K562 (cell line): ENCODE results near the gene MYOM3. TPM values are rescaled to one million over a fixed set of nuclear protein-coding genes. Genes with fewer than 3 reads are reported as not detected.

ENCODE experiments used
- ATAC-seq: fragments of 200-7000 bp; cut with Tn5 transposase; 3 replicates; pipeline ENCODE4 v1.9.1; 2020; ENCODE audit warnings: moderate library complexity
- BruUV-seq: library from RNA; stranded (reverse); fragments of 400-500 nt; replicated peaks from 2 replicates; lab custom pipeline; 2021; lab: Mats Ljungman, UMichigan
- CTCF ChIA-PET: fragments of 300-600 bp; formaldehyde crosslinking; extraction: SDS; loops from one replicate; lab custom pipeline; 2021; ENCODE audit warnings: low intra/inter-chr PET ratio; lab: Yijun Ruan, JAX
- POLR2A ChIA-PET: fragments of 300-600, 350-650 bp; sonication (Branson Sonifier 250); formaldehyde crosslinking; extraction: SDS; loops from one replicate; lab custom pipeline; 2021; ENCODE audit warnings: antibody characterized with exemption, inconsistent platforms; lab: Yijun Ruan, JAX
- DNase-seq, 4 experiments: peaks; one replicate each; pipeline versions ENCODE4 v3.0.0 to v3.0.0-alpha.2; 2011 to 2018; ENCODE audit warnings: low spot score in 3 of 4, mixed read lengths in 3 of 4; ENCODE audit errors: extremely low read depth in 1 of 4
- FAIRE-seq: peaks from 2 replicates; lab custom pipeline; 2011; peaks lifted over from hg19 to GRCh38; lab: Jason Lieb, UNC
- H2AFZ ChIP-seq: 2 replicates; pipeline ENCODE4 v1.6.0; 2011; ENCODE audit warnings: low read depth, low read length, control low read depth, inconsistent platforms
- H3K27ac ChIP-seq: fragments of 200-600 bp; 3 replicates; pipeline ENCODE4 v1.8.0; 2011; ENCODE audit warnings: low read depth, mild to moderate bottlenecking, control low read depth, inconsistent platforms, low read length, moderate library complexity, mixed read lengths; ENCODE audit errors: extremely low read depth
- H3K27me3 ChIP-seq, 2 experiments: fragments of 300-600 bp in 1 of 2; 2 replicates in 1 of 2; 3 replicates in 1 of 2; pipeline versions ENCODE4 v1.6.0 to v1.8.0; 2011; ENCODE audit warnings: inconsistent platforms in 2 of 2, low read length in 2 of 2, mild to moderate bottlenecking in 1 of 2, mixed read lengths in 1 of 2, moderate library complexity in 1 of 2; ENCODE audit not compliant: control insufficient read depth in 2 of 2, insufficient read depth in 2 of 2
- H3K36me3 ChIP-seq: fragments of 300-600 bp; 3 replicates; pipeline ENCODE4 v1.8.0; 2011; ENCODE audit warnings: mild to moderate bottlenecking, low read length, inconsistent platforms; ENCODE audit not compliant: control insufficient read depth, insufficient read depth
- H3K4me1 ChIP-seq, 2 experiments: fragments of 200-600 bp in 1 of 2; replicated peaks in 1 of 2; 2 replicates in 1 of 2; 3 replicates in 1 of 2; pipeline versions ENCODE4 v1.5.1 to v1.8.0; 2011; ENCODE audit warnings: inconsistent platforms in 2 of 2, low read length in 2 of 2, mild to moderate bottlenecking in 1 of 2, mixed read lengths in 1 of 2, moderate library complexity in 1 of 2; ENCODE audit not compliant: control insufficient read depth in 2 of 2, insufficient read depth in 2 of 2
- H3K4me2 ChIP-seq: 2 replicates; pipeline ENCODE4 v1.6.1; 2011; ENCODE audit warnings: low read length, control low read depth, inconsistent platforms, mixed read lengths; ENCODE audit not compliant: insufficient read depth
- H3K4me3 ChIP-seq: fragments of 200-600 bp; sonication (generic), shearing (Covaris generic); 2 replicates; pipeline ENCODE4 v1.5.1; 2016; ENCODE audit warnings: control low read depth, inconsistent platforms
- H3K79me2 ChIP-seq: fragments of 200-600 bp; 3 replicates; pipeline ENCODE4 v1.8.0; 2011; ENCODE audit warnings: low read length, inconsistent platforms; ENCODE audit not compliant: control insufficient read depth, insufficient read depth
- H3K9ac ChIP-seq, 2 experiments: 2 replicates each; pipeline versions ENCODE4 v1.6.0 to v1.6.1; 2011; ENCODE audit warnings: low read depth in 2 of 2, low read length in 2 of 2, control low read depth in 1 of 2, inconsistent platforms in 1 of 2, mild to moderate bottlenecking in 1 of 2, mixed read lengths in 1 of 2; ENCODE audit not compliant: insufficient read depth in 1 of 2
- H3K9me1 ChIP-seq: one replicate; pipeline ENCODE4 v1.6.0; 2011; ENCODE audit warnings: inconsistent platforms, mild to moderate bottlenecking, low read length, moderate library complexity; ENCODE audit not compliant: control insufficient read depth, insufficient read depth
- H3K9me3 ChIP-seq: replicated peaks from 2 replicates; pipeline ENCODE4 v1.5.1; 2011; ENCODE audit warnings: low read depth, low read length, inconsistent platforms; ENCODE audit not compliant: control insufficient read depth, insufficient read depth
- H4K20me1 ChIP-seq: replicated peaks from 2 replicates; pipeline ENCODE4 v1.6.1; 2011; ENCODE audit warnings: low read length, inconsistent platforms, mixed read lengths; ENCODE audit not compliant: control insufficient read depth, insufficient read depth
- CBX2 ChIP-seq: fragments of 200-600 bp; sonication (generic); IDR thresholded peaks from one replicate; pipeline ENCODE4 v1.6.1; 2012; ENCODE audit warnings: mild to moderate bottlenecking, low read length, inconsistent platforms; ENCODE audit not compliant: insufficient read depth, poor library complexity, severe bottlenecking
- DPF2 ChIP-seq: fragments of 450-650 bp; IDR thresholded peaks from 2 replicates; pipeline ENCODE4 v1.6.1; 2016
- FOXA3 ChIP-seq, 2 experiments: fragments of 450-650 bp in 1 of 2; sonication (generic) in 1 of 2; formaldehyde crosslinking; IDR thresholded peaks in 1 of 2; conservative IDR thresholded peaks in 1 of 2; 2 replicates each; pipeline versions ENCODE4 v1.4.0 to v1.8.0; 2020 to 2022; ENCODE audit warnings: mild to moderate bottlenecking in 2 of 2, missing genetic modification reagents in 1 of 2
- POLR2B ChIP-seq: fragments of 450-650 bp; IDR thresholded peaks from 2 replicates; pipeline ENCODE4 v1.6.1; 2018; ENCODE audit warnings: low read depth; ENCODE audit not compliant: partially characterized antibody
- WGBS: fragments of 100-300 bp; shearing (Covaris generic); methylation state at CpG from one replicate; pipeline ENCODE4 v1.1.6; 2016; ENCODE audit warnings: low coverage, mixed read lengths; ENCODE audit not compliant: insufficient coverage; ENCODE audit errors: missing lambda C conversion rate; 5-methylcytosine and 5-hydroxymethylcytosine counted together
- in situ Hi-C: fragments of 300-500 bp; cut with MboI; formaldehyde crosslinking; loops from 4 replicates; pipeline ENCODE4 v1.15.0; 2018; ENCODE audit warnings: inconsistent platforms, mixed read lengths
- intact Hi-C: fragments of 100-400 bp; cut with micrococcal nuclease; formaldehyde crosslinking; loops from 2 replicates; pipeline ENCODE4 v1.14.2; 2022
- polyA plus RNA-seq, 8 experiments: library from polyadenylated mRNA; depleted of rRNA in 4 of 8; stranded (reverse) in 5 of 8; unstranded in 3 of 8; fragments of >200 nt; fragmentation: Nextera tagmentation in 2 of 8; fragmentation: Illumina TruSeq in 1 of 8; extraction: Ambion mirVana in 2 of 8; extraction: Trizol in 1 of 8; gene quantifications; 2 replicates each; pipeline versions ENCODE4 v1.2.1 to v1.2.3, GENCODE V29; 2011 to 2014; ENCODE audit warnings: inconsistent platforms in 1 of 8, missing spikeins in 1 of 8
- total RNA-seq, 7 experiments: library from RNA; depleted of rRNA in 6 of 7; stranded (reverse); fragments of >200 nt in 6 of 7; fragmentation: Illumina TruSeq in 2 of 7; extraction: Trizol in 2 of 7; gene quantifications; 2 replicates each; pipeline versions ENCODE4 v1.2.1 to v1.2.3, GENCODE V29; 2011 to 2021; ENCODE audit warnings: low replicate concordance in 1 of 7
- TF ChIP-seq, protein P1 (sequence below): sonication (generic); formaldehyde crosslinking; IDR thresholded peaks from 2 replicates; pipeline ENCODE4 v1.8.0; 2023; ENCODE audit warnings: mild to moderate bottlenecking, missing genetic modification reagents

MYOM3 gene
- total and polyA plus RNA-seq, 9 of the 15 experiments (the other 6 are each of a cell fraction or from before 2014, with no cell fraction given), result 0.01 TPM; not detected in 8

DNA sequence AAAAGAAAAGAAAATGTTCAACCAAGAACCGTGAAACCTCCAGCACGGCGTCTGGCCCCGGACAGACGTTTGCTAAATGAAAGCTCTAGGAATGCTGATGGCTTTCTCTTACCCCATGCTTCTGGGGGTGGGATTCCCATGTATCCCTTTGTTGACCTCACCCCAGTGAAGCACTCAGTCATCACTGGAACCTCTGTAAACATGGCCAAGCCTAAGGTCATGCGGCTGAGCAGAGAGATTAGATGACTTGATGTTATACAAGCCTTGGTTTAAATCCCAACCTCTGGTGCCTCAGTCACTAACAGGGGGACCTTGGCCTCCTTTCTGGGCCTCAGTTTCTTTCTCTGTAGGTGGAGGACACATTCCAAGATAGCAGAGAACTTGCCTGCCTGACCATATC, 2.8 kb upstream of the MYOM3 start:
- 17% methylated on average over 6 of the region's 6 CpGs for WGBS
- no TSS peak for BruUV-seq
- no peaks in the 10 kb centered on the region for H3K79me2 ChIP-seq
- no peaks in the 10 kb centered on the region for H3K9me3 ChIP-seq
- ATAC-seq, result no peak
- H3K4me3 ChIP-seq, result no peak overlapping the region
- ChIA-PET CTCF (no interaction called here), POLR2A (interaction anchor here (0.9 to 1.1 kb wide), 2 partner anchors 8 to 12 kb away, joined by 3 to 4 read pairs; no protein-coding TSS in a partner anchor)
- H4K20me1 ChIP-seq, result peaks cover 16% of the 10 kb centered on the region
- H3K27me3 ChIP-seq, result peaks cover 55 to 91% of the 10 kb centered on the region in 2 experiments
- H3K9ac ChIP-seq, result no peak overlapping the region
- in situ Hi-C loops, result no loop called here
- H3K4me1 ChIP-seq, result peaks cover 0 to 9% of the 10 kb centered on the region in 2 experiments; a peak in 3 of 5 replicates
- H3K9me1 ChIP-seq, result no peaks in the 10 kb centered on the region
- H3K36me3 ChIP-seq, result no peaks in the 10 kb centered on the region
- no peak for FAIRE-seq
- no peak overlapping the region for H3K4me2 ChIP-seq
- H2AFZ ChIP-seq, result no peak overlapping the region
- no peak overlapping the region for H3K27ac ChIP-seq
- intact Hi-C loops, result loop anchor here (5.0 kb wide), 1 partner anchor 167 kb away; no protein-coding TSS in a partner anchor
- TF ChIP-seq POLR2B (no peak), CBX2 (no peak), DPF2 (no peak), FOXA3 (CRISPR knock-in tag; conservative IDR thresholded peaks at IDR 0.05 in 1 of 2, IDR thresholded peaks at IDR 0.05 in 1 of 2) (peak in 1 of 2 experiments; percentile 33; a peak in 1 of 4 replicates)
- TF ChIP-seq, protein P1, sequence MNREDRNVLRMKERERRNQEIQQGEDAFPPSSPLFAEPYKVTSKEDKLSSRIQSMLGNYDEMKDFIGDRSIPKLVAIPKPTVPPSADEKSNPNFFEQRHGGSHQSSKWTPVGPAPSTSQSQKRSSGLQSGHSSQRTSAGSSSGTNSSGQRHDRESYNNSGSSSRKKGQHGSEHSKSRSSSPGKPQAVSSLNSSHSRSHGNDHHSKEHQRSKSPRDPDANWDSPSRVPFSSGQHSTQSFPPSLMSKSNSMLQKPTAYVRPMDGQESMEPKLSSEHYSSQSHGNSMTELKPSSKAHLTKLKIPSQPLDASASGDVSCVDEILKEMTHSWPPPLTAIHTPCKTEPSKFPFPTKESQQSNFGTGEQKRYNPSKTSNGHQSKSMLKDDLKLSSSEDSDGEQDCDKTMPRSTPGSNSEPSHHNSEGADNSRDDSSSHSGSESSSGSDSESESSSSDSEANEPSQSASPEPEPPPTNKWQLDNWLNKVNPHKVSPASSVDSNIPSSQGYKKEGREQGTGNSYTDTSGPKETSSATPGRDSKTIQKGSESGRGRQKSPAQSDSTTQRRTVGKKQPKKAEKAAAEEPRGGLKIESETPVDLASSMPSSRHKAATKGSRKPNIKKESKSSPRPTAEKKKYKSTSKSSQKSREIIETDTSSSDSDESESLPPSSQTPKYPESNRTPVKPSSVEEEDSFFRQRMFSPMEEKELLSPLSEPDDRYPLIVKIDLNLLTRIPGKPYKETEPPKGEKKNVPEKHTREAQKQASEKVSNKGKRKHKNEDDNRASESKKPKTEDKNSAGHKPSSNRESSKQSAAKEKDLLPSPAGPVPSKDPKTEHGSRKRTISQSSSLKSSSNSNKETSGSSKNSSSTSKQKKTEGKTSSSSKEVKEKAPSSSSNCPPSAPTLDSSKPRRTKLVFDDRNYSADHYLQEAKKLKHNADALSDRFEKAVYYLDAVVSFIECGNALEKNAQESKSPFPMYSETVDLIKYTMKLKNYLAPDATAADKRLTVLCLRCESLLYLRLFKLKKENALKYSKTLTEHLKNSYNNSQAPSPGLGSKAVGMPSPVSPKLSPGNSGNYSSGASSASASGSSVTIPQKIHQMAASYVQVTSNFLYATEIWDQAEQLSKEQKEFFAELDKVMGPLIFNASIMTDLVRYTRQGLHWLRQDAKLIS, result no peak
- DNase-seq, result no peak
